Measurements from ENCODE around the gene PIGQ. TPM values are rescaled to one million over a fixed set of nuclear protein-coding genes. Genes with fewer than 3 reads are reported as not detected.

PIGQ gene
- total RNA-seq, 1 donor from 2014 or later = 20.2 TPM

DNA sequence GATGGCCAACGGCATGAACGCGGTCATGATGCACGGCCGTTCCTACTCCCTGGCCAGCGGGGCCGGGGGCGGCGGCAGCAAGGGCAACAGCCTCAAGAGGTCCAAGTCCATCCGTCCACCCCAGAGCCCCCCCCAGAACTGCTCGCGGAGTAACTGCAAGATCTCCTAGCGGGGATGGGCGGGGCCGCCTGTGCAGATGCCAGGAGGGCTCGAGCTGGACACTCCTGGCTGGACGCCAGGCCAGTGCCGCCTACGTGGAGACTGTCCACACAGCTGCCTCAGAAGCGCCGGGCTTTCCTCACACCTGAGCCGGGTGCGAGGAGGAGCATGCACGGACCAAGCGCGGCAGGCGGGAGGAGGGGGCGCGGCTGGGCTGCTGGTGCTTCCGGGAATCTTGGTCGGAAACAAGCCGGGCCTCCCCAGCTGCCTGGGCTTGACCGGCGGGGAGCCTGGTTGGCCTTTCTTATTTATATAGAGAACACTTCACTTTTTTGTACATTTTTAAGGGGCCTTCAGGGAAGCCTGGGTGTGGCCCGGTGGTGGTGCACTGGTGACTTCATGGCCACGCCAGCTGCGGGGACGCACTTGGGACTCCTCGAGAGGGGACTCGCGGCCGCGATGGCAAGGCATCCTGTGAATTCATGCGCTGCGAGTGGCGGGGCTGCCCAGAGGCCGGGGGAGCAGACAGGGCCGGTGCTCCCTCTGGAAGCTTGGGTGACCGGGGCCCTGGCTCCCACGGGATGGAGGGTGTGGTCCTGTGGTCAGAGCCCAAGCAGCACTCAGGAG is 57.9 kb downstream of the PIGQ start:
- DNase-seq (ENCODE audit: low read depth in 2 of 2) = no peak

DNA sequence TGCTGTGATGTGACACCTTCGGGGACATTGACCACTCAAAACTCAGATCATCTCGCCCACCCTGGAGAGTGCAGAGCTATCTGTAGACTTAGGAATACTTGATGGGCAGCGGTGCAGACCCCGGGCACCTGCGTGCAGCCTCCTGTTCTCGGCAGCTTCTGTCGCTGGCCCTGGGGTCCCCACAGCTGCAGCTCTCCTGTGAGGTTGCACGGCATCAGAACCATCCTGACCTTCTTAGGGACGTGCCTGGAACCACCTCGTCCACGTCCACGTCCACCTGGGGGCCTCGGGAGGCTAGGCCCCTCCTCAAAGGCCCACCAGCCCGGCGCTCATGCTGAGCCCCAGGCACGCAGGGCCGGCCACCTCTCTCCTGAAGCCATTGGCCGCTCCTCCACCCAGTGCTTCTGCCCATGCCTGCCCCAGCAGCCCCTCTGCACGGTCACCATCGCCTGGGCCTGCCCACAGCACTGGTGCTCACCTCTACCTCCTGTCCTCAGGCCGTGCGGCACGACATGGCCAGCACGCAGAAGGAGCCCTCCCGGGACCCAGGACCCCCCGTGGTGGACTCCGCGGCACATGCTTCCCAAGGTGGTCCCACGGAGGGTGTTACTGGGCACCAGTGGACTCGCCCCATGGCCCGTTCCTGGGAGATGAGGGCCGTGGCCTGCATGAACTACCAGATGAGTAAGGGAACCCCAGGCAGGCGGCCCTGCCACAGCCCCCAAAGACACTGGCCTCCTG is 58.7 kb downstream of the PIGQ start:
- DNase-seq (ENCODE audit: low read depth in 2 of 2) = no peak

GRCh38 chr16:629185-629832 is 59.5 kb downstream of the PIGQ start:
- no peak for DNase-seq (ENCODE audit: low read depth in 2 of 2)

DNA sequence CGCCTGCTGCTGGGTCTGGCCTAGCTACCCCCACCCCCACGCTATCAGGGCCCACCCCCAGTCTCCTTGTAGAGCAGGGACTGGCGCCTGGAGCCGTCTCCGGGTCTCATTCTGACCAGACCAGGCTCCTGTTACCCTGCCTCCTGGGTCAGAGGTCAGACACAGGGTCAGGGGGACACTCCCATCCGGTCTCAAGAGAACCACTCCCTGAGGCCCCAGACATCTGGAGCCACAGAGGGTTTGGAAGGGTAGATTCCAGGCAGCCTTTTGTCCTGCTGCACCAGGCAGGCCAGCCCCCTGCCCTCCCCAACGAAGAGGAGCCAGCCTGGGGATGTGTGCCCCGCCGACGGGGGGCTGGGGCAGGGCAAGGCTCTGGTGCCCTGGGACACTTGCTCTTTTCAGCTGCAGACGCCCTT is 60.1 kb downstream of the PIGQ start:
- no peak for DNase-seq (ENCODE audit: low read depth in 2 of 2)

DNA sequence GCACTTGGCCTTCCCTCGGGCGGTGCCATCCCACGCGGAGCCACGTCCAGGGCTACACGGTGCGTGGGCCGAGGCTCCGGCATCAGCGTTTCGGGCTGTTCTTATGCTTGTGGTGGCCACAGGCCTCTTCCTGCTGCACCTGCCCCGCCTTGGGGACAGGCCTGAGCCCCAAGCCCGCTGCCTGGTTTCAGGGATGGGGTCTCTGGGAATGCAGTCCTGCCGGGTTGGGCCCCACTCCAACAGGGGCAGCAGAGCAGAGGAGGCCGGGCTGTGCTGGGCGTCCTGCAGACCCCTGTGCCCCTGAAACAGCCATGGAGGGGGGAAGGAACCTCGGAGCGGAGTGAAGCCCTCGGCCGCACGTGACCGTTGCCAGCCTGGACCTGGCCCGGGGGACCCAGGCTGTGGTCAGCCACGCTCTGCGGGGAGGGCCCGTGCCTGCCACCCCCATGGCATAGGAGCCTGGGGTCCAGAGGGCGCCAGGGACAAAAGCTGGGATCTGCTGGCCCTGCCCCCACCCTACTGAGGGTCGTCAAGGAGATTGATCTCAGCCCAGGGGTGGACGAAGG is 60.6 kb downstream of the PIGQ start:
- DNase-seq (ENCODE audit: low read depth in 2 of 2) = no peak

DNA sequence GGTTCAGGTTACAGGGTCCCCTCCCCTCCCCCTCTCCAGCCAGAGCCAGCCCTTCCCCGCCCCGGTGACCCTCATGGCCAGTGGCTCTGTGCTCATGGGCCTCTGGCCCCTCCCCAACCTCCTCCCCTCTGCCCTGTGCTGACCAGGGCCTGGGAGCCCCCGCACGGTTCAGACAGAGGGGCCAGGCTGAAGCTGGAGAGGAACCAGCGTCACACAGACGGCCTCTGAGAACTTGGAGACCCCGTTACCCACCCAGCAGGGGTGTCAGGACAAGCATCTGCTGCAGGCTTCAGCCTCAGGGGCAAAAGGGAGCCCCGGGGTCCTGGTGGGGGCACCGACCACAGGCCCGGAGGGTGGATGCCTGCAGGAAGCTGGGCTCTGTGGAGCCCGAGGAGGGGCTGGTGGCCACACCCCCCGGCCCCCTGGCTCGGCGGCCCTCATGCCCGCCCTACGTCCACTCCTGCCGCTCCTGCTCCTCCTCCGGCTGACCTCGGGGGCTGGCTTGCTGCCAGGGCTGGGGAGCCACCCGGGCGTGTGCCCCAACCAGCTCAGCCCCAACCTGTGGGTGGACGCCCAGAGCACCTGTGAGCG is 61.1 kb downstream of the PIGQ start, which contains the start of gene WFIKKN1:
TSS of gene WFIKKN1 (plus strand) at position 171 of the 591 bp plus-strand sequence. CDS start at position 440, 269 bp downstream.
- DNase-seq (ENCODE audit: low read depth in 2 of 2) = no peak

DNA sequence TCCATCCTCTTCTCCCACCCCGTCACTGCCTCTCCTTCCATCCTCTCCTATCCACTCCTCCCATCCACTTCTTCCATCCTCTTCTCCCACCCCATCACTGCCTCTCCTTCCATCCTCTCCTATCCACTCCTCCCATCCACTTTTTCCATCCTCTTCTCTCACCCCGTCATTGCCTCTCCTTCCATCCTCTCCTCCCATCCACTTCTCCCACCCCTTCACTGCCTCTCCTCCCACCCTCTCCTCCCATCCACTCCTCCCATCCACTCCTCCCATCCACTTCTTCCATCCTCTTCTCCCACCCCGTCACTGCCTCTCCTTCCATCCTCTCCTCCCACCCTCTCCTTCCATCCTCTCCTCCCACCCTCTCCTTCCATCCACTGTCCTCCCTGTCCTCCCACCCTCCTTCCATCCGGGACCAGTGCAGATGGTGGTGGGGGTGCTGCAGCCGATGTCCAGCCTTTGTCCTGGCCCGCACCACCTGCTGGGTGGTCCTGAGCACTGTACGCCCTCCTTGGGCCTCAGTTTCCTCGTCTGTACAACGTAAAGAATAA is 62.1 kb downstream of the PIGQ start:
- no peak for DNase-seq (ENCODE audit: low read depth in 2 of 2)

DNA sequence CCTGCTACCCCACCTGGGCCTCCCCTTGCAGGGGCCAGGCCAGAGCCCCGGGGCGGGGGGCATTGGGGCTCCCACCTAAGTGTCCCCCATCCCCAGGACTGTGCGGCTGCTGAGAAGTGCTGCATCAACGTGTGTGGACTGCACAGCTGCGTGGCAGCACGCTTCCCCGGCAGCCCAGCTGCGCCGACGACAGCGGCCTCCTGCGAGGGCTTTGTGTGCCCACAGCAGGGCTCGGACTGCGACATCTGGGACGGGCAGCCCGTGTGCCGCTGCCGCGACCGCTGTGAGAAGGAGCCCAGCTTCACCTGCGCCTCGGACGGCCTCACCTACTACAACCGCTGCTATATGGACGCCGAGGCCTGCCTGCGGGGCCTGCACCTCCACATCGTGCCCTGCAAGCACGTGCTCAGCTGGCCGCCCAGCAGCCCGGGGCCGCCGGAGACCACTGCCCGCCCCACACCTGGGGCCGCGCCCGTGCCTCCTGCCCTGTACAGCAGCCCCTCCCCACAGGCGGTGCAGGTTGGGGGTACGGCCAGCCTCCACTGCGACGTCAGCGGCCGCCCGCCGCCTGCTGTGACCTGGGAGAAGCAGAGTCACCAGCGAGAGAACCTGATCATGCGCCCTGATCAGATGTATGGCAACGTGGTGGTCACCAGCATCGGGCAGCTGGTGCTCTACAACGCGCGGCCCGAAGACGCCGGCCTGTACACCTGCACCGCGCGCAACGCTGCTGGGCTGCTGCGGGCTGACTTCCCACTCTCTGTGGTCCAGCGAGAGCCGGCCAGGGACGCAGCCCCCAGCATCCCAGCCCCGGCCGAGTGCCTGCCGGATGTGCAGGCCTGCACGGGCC is 62.9 kb downstream of the PIGQ start:
- DNase-seq (ENCODE audit: low read depth in 2 of 2) = no peak

DNA sequence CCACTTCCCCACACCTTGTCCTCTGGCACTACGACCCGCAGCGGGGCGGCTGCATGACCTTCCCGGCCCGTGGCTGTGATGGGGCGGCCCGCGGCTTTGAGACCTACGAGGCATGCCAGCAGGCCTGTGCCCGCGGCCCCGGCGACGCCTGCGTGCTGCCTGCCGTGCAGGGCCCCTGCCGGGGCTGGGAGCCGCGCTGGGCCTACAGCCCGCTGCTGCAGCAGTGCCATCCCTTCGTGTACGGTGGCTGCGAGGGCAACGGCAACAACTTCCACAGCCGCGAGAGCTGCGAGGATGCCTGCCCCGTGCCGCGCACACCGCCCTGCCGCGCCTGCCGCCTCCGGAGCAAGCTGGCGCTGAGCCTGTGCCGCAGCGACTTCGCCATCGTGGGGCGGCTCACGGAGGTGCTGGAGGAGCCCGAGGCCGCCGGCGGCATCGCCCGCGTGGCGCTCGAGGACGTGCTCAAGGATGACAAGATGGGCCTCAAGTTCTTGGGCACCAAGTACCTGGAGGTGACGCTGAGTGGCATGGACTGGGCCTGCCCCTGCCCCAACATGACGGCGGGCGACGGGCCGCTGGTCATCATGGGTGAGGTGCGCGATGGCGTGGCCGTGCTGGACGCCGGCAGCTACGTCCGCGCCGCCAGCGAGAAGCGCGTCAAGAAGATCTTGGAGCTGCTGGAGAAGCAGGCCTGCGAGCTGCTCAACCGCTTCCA is 63.7 kb downstream of the PIGQ start:
- no peak for DNase-seq (ENCODE audit: low read depth in 2 of 2)

Other genes starting within 250 kb of the PIGQ start
- gene AXIN1, start 217.2 kb upstream of the PIGQ start, total RNA-seq = 10.2 and 15.9 TPM in 2 replicates
- gene MRPL28, start 199.4 kb upstream of the PIGQ start, total RNA-seq = 70.8 and 80.6 TPM in 2 replicates
- 78.7 and 110 TPM in 2 replicates for gene PGAP6, start 188.0 kb upstream of the PIGQ start, total RNA-seq
- 30.4 and 55.6 TPM in 2 replicates for gene NME4, start 172.8 kb upstream of the PIGQ start, total RNA-seq
- gene DECR2, start 168.1 kb upstream of the PIGQ start, total RNA-seq = 9.3 and 12.6 TPM in 2 replicates
- gene RAB11FIP3, start 144.3 kb upstream of the PIGQ start, total RNA-seq = 21.1 and 36.3 TPM in 2 replicates
- 15.5 and 20.2 TPM in 2 replicates for gene CAPN15, start 42.3 kb upstream of the PIGQ start, total RNA-seq
- gene PRR35, start 9.6 kb upstream of the PIGQ start, total RNA-seq = not detected in 2 replicates
- gene NHLRC4, start 3.0 kb upstream of the PIGQ start, total RNA-seq = 2.0 and 2.4 TPM in 2 replicates
- 6.8 and 10.9 TPM in 2 replicates for gene RAB40C, start 20.1 kb downstream of the PIGQ start, total RNA-seq
- under 0.01 and 0.20 TPM in 2 replicates for gene WFIKKN1, start 61.0 kb downstream of the PIGQ start, total RNA-seq
- 64.5 and 74.0 TPM in 2 replicates for gene METTL26, start 66.3 kb downstream of the PIGQ start, total RNA-seq
- 10.5 and 11.9 TPM in 2 replicates for gene MCRIP2, start 71.9 kb downstream of the PIGQ start, total RNA-seq
- gene WDR90, start 79.4 kb downstream of the PIGQ start, total RNA-seq = 4.2 and 6.1 TPM in 2 replicates
- gene RHOT2, start 98.2 kb downstream of the PIGQ start, total RNA-seq = 20.0 and 25.4 TPM in 2 replicates
- gene RHBDL1, start 105.7 kb downstream of the PIGQ start, total RNA-seq = under 0.01 and 0.22 TPM in 2 replicates
- 90.7 and 113 TPM in 2 replicates for gene STUB1, start 110.4 kb downstream of the PIGQ start, total RNA-seq
- gene JMJD8, start 114.4 kb downstream of the PIGQ start, total RNA-seq = 20.2 and 22.4 TPM in 2 replicates
- 1.7 and 3.2 TPM in 2 replicates for gene WDR24, start 120.4 kb downstream of the PIGQ start, total RNA-seq
- gene FBXL16, start 135.8 kb downstream of the PIGQ start, total RNA-seq = under 0.01 TPM in 2 replicates
- gene METRN, start 145.2 kb downstream of the PIGQ start, total RNA-seq = 13.1 and 28.8 TPM in 2 replicates
- gene ANTKMT, start 151.2 kb downstream of the PIGQ start, total RNA-seq = 20.0 and 31.2 TPM in 2 replicates
- gene CCDC78, start 156.5 kb downstream of the PIGQ start, total RNA-seq = 0.40 and 0.44 TPM in 2 replicates
- gene HAGHL, start 157.1 kb downstream of the PIGQ start, total RNA-seq = 4.4 and 5.4 TPM in 2 replicates
- gene CIAO3, start 171.0 kb downstream of the PIGQ start, total RNA-seq = 23.8 and 33.5 TPM in 2 replicates
- gene MSLN, start 190.8 kb downstream of the PIGQ start, total RNA-seq = 0.20 TPM in 1 of 2 replicates, not detected in the other
- 16.3 and 19.0 TPM in 2 replicates for gene RPUSD1, start 218.4 kb downstream of the PIGQ start, total RNA-seq
- gene CHTF18, start 218.7 kb downstream of the PIGQ start, total RNA-seq = 4.8 and 6.8 TPM in 2 replicates
- gene GNG13, start 230.8 kb downstream of the PIGQ start, total RNA-seq = not detected in 2 replicates